NCI-H2227 (cell line): ENCODE measurements around the gene TMEM175.

Experiments used
- DNase-seq: peaks from one replicate; lab custom pipeline; 2025; ENCODE audit not compliant: unreplicated experiment; lab: John Stamatoyannopoulos, UW

The TMEM175 gene

DNA sequence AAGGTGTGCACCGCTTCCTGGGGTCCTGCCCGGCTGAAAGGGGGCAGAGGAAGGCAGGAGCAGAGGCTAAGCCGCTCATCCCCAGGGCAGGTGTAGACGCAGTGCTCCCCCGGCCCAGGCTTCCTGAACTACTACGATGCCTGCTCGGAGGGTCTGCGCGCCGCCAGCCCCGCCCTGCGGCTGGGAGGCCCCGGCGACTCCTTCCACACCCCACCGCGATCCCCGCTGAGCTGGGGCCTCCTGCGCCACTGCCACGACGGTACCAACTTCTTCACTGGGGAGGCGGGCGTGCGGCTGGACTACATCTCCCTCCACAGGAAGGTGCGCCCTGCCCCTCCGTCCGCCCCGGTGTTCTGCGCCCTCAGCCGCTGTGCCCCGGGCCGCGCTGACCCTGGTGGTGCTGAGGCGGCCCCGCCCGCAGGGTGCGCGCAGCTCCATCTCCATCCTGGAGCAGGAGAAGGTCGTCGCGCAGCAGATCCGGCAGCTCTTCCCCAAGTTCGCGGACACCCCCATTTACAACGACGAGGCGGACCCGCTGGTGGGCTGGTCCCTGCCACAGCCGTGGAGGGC is 69.4 kb downstream of the TMEM175 start:
- DNase-seq: no peak

DNA sequence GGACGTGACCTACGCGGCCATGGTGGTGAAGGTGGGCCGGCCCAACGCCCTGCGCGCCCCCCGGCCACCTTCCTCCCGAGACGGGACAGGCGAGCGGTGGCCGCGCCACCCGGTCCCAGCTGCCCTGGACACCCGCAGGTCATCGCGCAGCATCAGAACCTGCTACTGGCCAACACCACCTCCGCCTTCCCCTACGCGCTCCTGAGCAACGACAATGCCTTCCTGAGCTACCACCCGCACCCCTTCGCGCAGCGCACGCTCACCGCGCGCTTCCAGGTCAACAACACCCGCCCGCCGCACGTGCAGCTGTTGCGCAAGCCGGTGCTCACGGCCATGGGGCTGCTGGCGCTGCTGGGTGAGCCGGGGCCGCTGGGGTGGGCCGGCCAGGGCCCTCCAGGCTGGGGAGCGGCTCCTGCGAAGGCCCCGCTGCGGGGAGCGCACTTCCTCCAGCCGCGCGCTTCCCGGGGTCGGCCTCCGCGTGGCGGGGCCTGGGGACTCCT is 69.9 kb downstream of the TMEM175 start:
- DNase-seq: no peak

DNA sequence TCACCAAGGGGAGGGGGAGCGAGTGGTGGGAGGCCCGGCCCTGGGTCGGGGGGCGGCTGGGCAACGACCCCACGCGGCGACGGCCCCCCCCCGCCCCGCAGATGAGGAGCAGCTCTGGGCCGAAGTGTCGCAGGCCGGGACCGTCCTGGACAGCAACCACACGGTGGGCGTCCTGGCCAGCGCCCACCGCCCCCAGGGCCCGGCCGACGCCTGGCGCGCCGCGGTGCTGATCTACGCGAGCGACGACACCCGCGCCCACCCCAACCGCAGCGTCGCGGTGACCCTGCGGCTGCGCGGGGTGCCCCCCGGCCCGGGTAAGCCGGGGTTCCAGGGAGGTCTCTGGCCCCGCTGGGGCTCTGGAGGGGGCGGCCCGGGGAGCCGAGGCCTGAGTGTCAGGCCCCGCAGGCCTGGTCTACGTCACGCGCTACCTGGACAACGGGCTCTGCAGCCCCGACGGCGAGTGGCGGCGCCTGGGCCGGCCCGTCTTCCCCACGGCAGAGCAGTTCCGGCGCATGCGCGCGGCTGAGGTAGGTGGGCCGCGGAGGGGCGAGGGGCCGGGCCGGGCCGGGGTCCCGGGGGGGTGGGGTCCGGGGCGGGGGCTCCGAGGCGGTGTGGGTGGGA is 70.5 kb downstream of the TMEM175 start:
- no peak for DNase-seq

DNA sequence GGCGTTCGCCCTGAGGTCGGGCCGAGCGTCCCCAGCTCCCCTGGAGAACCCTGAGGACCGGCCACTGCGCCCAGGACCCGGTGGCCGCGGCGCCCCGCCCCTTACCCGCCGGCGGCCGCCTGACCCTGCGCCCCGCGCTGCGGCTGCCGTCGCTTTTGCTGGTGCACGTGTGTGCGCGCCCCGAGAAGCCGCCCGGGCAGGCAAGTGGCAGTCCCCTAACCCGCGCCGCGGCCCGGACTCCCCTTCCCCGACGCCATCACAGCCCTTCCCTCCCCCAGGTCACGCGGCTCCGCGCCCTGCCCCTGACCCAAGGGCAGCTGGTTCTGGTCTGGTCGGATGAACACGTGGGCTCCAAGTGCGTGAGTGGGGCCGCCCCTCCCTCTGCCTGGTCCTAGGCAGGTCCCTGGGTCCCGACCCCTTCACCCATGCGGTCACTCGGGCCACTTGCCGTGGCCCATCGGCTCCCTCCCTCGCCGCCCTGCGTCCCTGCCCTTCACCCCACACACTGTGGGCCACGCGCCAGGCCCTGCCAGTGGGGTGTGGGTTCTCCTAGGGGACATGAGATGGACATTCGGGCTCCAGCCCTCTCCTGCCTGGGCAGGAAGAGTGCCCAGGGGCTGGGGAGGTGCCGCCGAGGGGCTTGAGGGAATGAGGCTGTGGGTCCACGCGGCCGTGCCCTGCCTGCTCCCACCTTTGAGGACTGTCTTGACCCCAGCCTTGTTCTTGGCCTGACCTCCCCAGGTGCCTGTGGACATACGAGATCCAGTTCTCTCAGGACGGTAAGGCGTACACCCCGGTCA is 71.2 kb downstream of the TMEM175 start:
- DNase-seq: no peak

DNA sequence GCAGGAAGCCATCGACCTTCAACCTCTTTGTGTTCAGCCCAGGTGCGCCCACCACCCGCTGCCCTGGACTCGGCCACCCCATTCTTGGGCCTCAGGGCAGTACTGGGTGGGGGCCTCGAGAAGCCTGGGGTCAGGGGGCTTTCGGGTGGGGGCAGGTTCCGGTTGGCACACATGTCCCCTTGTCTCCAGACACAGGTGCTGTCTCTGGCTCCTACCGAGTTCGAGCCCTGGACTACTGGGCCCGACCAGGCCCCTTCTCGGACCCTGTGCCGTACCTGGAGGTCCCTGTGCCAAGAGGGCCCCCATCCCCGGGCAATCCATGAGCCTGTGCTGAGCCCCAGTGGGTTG is 71.8 kb downstream of the TMEM175 start:
- no peak for DNase-seq

DNA sequence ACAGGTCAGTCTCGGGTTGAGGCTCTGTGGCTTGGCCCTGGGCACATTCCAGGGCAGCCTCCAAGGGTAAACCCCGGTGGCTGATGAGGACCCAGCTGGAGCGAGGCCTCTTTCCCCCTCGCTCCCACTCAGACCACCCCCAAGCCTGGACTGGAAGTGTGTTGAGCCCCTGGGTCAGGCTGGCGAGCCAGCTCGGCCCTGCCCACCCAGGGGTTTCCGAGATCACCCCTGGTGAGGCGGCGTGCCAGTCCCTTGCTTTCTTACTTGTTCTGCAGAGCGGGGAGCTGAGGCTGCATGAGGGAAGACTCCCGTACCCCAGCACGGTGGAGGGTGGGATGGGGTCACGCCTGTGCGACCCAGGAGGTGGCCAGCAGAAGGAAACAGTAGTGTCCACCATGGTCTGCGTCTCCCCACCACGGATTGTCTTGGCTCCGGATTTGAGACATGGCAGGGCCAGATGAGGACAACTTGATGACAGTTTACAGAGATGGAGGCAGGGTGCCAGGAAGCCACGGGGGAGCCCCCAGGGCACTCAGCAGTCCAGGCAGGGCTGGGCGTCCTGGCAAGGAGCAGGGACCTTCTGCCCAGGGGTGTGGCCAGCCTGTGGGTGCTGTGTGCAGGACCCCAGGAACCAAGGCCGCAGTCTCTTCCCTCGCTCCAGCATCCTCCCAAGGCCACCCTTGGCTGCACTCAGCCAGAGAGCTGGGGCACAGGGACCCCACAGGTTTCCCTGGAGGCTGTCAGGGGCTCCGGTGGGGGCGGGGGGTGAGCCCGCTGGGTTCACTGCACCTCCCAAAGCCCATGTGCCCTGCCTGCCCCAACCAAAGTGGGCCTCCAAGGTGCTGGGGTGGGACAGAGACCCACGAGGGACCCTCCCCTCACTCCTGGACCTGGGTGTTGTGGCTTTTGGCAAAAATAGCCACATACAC is 72.6 kb downstream of the TMEM175 start:
- no peak for DNase-seq

DNA sequence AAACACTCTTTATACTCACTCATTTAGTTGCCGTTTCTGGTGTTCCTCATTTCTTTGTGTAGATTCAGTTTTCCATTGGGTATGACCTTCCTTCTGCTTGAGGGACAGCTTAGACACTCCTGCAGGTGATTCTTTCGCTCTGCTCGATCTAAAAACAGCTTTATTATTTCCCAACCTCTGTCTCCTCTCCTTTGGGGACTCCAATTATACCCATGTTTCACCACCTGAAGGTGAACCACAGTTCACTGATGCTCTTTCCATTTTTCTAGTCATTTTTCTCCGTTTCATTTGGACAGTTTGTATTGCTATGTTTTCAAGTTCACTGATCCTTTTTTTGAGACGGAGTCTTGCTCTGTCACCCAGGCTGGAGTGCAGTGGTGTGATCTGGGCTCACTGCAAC is 74.6 kb downstream of the TMEM175 start:
- no peak for DNase-seq
